ENCODE measurements around the gene PCK2.

The PCK2 gene

GRCh38 chr14:24145219-24145618 lies 51.1 kb downstream of the PCK2 start:
- Histone ChIP-seq H3K9me3 (ENCODE audit: control insufficient read depth, insufficient read depth, low read length) (no peaks in the 10 kb centered on the region), H3K4me1 (ENCODE audit: control insufficient read depth, insufficient read depth, low read length) (peaks cover 15% of the 10 kb centered on the region), H3K4me3 (ENCODE audit: low read depth, low read length) (peak overlapping the region; percentile 78; the same call in 1 of the 2 replicates), H3K36me3 (ENCODE audit: control insufficient read depth, insufficient read depth, low read length) (peaks cover 41% of the 10 kb centered on the region), H3K9ac (ENCODE audit: low read depth, low read length) (no peak overlapping the region), H3K27ac (ENCODE audit: low read depth, low read length) (no peak overlapping the region), H3K27me3 (ENCODE audit: control insufficient read depth, insufficient read depth, low read length) (no peaks in the 10 kb centered on the region)

DNA sequence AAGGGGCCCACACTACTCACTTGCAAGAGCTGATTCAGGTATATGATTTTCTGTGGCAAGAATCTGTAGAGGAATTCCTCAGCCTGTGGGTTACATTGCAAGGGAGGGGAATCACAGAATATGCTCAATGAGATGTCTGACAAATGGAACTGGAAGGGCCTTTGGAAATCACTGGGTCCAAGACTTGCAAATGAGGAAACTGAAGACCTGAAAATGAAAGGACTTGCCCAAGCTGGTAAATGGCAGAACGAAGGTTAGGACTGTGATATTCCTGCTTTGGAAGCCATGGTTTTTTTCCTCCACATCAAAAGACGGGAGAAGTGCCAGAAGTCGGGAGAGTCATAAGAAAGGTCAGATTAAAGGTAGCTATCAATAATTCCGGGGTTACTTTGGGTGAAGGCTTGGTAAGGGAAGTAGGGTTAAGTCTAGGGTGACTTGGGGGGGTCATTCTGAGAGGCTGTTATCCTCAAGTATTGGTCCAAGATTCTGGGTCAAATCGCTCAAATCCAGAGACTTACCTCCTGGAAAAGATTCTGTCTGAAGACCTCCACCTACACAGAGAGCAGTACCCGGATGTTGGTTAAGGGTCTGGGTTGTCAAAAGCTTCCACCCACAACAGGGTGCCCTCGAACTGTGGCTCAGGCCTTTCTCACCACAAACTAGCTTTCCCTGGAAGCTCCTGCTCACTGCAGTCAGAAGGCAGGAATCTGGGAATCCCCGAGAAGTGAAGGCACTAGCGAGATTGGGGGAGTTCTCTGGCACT lies 51.8 kb downstream of the PCK2 start:
- H3K9ac ChIP-seq (ENCODE audit: low read depth, low read length): peak overlapping the region; percentile 45
- peaks cover 47% of the 10 kb centered on the region for H3K36me3 ChIP-seq (ENCODE audit: control insufficient read depth, insufficient read depth, low read length)

GRCh38 chr14:24146453-24146977 lies 52.4 kb downstream of the PCK2 start, which contains the start of gene PSME2:
Gene PSME2 (minus strand): TSS chr14:24146610. CDS start chr14:24146581, 29 bp downstream.
- Histone ChIP-seq H3K9ac (ENCODE audit: low read depth, low read length) (peak within 1 kb of the TSS; percentile 54), H3K27ac (ENCODE audit: low read depth, low read length) (peak within 1 kb of the TSS; percentile 79), H3K27me3 (ENCODE audit: control insufficient read depth, insufficient read depth, low read length) (no peaks in the 10 kb centered on the region), H3K4me1 (ENCODE audit: control insufficient read depth, insufficient read depth, low read length) (peaks cover 15% of the 10 kb centered on the region), H3K36me3 (ENCODE audit: control insufficient read depth, insufficient read depth, low read length) (peaks cover 54% of the 10 kb centered on the region), H3K4me3 (ENCODE audit: low read depth, low read length) (peak within 1 kb of the TSS; percentile 90), H3K9me3 (ENCODE audit: control insufficient read depth, insufficient read depth, low read length) (no peaks in the 10 kb centered on the region)

More for the DNA sequence above, 51.8 kb downstream of the PCK2 start:
- Histone ChIP-seq H3K9me3 (ENCODE audit: control insufficient read depth, insufficient read depth, low read length) (no peaks in the 10 kb centered on the region), H3K4me3 (ENCODE audit: low read depth, low read length) (peak overlapping the region; percentile 78), H3K27ac (ENCODE audit: low read depth, low read length) (peak overlapping the region; percentile 76), H3K4me1 (ENCODE audit: control insufficient read depth, insufficient read depth, low read length) (peaks cover 15% of the 10 kb centered on the region), H3K27me3 (ENCODE audit: control insufficient read depth, insufficient read depth, low read length) (no peaks in the 10 kb centered on the region)

DNA sequence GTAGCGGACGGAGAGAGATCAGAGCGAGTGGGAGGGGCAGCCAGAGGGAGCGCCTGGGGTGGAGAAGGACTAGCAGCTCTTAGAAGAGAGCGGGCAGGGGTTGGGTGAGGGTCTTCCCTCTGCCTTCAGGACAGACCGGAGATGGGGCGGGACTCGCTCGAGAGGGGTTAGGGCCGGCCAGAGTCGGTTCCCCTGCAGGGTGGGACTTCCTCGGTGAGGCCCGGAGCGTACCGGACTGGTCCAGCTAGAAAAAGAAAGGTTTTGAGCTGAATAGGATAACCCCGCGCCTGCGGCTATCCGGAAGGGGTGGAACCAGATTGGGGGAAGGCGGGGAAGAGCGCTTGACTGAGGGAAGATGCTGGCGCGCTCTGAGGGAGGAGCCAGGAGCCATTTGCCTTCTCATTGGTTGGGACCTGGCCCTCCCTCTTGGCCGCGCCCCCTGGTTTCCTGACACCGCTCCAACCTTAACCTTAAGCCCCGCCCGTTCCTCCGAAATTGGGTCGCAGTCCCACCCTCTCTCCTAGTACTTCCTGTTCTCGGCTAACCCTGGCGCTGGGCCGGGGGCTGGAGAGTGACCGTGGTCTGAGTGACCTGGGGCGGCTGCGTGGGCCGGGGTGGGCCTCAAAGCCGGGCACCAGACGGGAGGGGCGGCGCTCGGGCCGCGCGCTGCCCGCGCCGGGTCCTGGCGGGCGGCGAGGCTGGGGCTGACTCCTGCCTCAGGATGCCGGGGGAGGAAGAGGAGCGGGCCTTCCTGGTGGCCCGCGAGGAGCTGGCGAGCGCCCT lies 53.1 kb downstream of the PCK2 start, which contains the start of gene RNF31:
Gene RNF31, plus strand, starts transcription at position 521 of the 783 bp plus-strand sequence. Its CDS starts 201 bp downstream, at position 722.
- no peaks in the 10 kb centered on the region for H3K9me3 ChIP-seq (ENCODE audit: control insufficient read depth, insufficient read depth, low read length)
- no peaks in the 10 kb centered on the region for H3K27me3 ChIP-seq (ENCODE audit: control insufficient read depth, insufficient read depth, low read length)
- peaks cover 60% of the 10 kb centered on the region for H3K36me3 ChIP-seq (ENCODE audit: control insufficient read depth, insufficient read depth, low read length)
- H3K4me3 ChIP-seq (ENCODE audit: low read depth, low read length): peak within 1 kb of the TSS; percentile 90
- peak within 1 kb of the TSS; percentile 54 for H3K9ac ChIP-seq (ENCODE audit: low read depth, low read length)
- H3K27ac ChIP-seq (ENCODE audit: low read depth, low read length): peak within 1 kb of the TSS; percentile 79
- peaks cover 15% of the 10 kb centered on the region for H3K4me1 ChIP-seq (ENCODE audit: control insufficient read depth, insufficient read depth, low read length)

DNA sequence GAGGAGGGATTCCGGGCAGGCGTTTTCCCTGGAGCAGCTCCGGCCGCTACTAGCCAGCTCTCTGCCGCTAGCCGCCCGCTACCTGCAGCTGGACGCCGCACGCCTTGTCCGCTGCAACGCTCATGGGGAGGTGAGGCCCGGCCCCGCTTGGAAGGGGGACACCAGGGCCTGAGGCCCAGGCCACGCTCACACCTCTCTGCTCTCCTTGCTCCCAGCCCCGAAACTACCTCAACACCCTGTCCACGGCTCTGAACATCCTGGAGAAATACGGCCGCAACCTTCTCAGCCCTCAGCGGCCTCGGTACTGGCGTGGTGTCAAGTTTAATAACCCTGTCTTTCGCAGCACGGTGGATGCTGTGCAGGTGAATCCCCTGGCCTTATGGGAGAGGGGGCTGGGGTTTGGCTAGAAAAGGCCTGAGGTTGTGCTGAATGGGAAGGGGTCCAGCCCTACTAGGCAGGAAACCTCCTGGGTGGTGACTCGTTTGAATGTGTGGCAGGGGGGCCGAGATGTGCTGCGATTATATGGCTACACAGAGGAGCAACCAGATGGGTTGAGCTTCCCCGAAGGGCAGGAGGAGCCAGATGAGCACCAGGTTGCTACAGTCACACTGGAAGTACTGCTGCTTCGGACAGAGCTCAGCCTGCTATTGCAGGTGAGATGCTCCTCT lies 53.8 kb downstream of the PCK2 start:
- Histone ChIP-seq H3K27ac (ENCODE audit: low read depth, low read length) (peak overlapping the region; percentile 56), H3K9ac (ENCODE audit: low read depth, low read length) (peak overlapping the region; percentile 32; the same call in 1 of the 2 replicates), H3K27me3 (ENCODE audit: control insufficient read depth, insufficient read depth, low read length) (no peaks in the 10 kb centered on the region), H3K4me1 (ENCODE audit: control insufficient read depth, insufficient read depth, low read length) (peaks cover 15% of the 10 kb centered on the region), H3K36me3 (ENCODE audit: control insufficient read depth, insufficient read depth, low read length) (peaks cover 63% of the 10 kb centered on the region), H3K9me3 (ENCODE audit: control insufficient read depth, insufficient read depth, low read length) (no peaks in the 10 kb centered on the region), H3K4me3 (ENCODE audit: low read depth, low read length) (peak overlapping the region; percentile 90)

GRCh38 chr14:24149302-24149969 lies 55.3 kb downstream of the PCK2 start:
- Histone ChIP-seq H3K27me3 (ENCODE audit: control insufficient read depth, insufficient read depth, low read length) (no peaks in the 10 kb centered on the region), H3K4me1 (ENCODE audit: control insufficient read depth, insufficient read depth, low read length) (peaks cover 15% of the 10 kb centered on the region), H3K9me3 (ENCODE audit: control insufficient read depth, insufficient read depth, low read length) (no peaks in the 10 kb centered on the region), H3K9ac (ENCODE audit: low read depth, low read length) (no peak overlapping the region), H3K27ac (ENCODE audit: low read depth, low read length) (no peak overlapping the region), H3K4me3 (ENCODE audit: low read depth, low read length) (no peak overlapping the region), H3K36me3 (ENCODE audit: control insufficient read depth, insufficient read depth, low read length) (peaks cover 55% of the 10 kb centered on the region)

GRCh38 chr14:24150061-24150460 lies 56.0 kb downstream of the PCK2 start:
- no peak overlapping the region for H3K4me3 ChIP-seq (ENCODE audit: low read depth, low read length)
- peaks cover 55% of the 10 kb centered on the region for H3K36me3 ChIP-seq (ENCODE audit: control insufficient read depth, insufficient read depth, low read length)
- H3K27ac ChIP-seq (ENCODE audit: low read depth, low read length): no peak overlapping the region
- no peak overlapping the region for H3K9ac ChIP-seq (ENCODE audit: low read depth, low read length)
- H3K27me3 ChIP-seq (ENCODE audit: control insufficient read depth, insufficient read depth, low read length): no peaks in the 10 kb centered on the region
- no peaks in the 10 kb centered on the region for H3K9me3 ChIP-seq (ENCODE audit: control insufficient read depth, insufficient read depth, low read length)
- H3K4me1 ChIP-seq (ENCODE audit: control insufficient read depth, insufficient read depth, low read length): peaks cover 15% of the 10 kb centered on the region

DNA sequence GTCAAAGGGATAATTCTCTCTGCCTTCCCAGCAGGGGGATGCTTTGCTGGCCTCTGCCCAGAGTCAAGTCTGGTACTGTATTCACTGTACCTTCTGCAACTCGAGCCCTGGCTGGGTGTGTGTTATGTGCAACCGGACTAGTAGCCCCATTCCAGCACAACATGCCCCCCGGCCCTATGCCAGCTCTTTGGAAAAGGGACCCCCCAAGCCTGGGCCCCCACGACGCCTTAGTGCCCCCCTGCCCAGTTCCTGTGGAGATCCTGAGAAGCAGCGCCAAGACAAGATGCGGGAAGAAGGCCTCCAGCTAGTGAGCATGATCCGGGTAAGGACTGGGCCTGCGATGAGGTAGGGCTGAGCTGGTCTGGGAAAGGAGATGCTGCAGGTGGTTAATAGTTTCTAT lies 56.5 kb downstream of the PCK2 start:
- H3K9ac ChIP-seq (ENCODE audit: low read depth, low read length): no peak overlapping the region
- no peak overlapping the region for H3K27ac ChIP-seq (ENCODE audit: low read depth, low read length)
- peaks cover 60% of the 10 kb centered on the region for H3K36me3 ChIP-seq (ENCODE audit: control insufficient read depth, insufficient read depth, low read length)
- peaks cover 12% of the 10 kb centered on the region for H3K4me1 ChIP-seq (ENCODE audit: control insufficient read depth, insufficient read depth, low read length)
- H3K27me3 ChIP-seq (ENCODE audit: control insufficient read depth, insufficient read depth, low read length): no peaks in the 10 kb centered on the region
- no peak overlapping the region for H3K4me3 ChIP-seq (ENCODE audit: low read depth, low read length)
- H3K9me3 ChIP-seq (ENCODE audit: control insufficient read depth, insufficient read depth, low read length): no peaks in the 10 kb centered on the region

- no peaks in the 10 kb centered on the region for H3K9me3 ChIP-seq (ENCODE audit: control insufficient read depth, insufficient read depth, low read length)
- no peaks in the 10 kb centered on the region for H3K27me3 ChIP-seq (ENCODE audit: control insufficient read depth, insufficient read depth, low read length)
- peaks cover 64% of the 10 kb centered on the region for H3K36me3 ChIP-seq (ENCODE audit: control insufficient read depth, insufficient read depth, low read length)
- no peak overlapping the region for H3K9ac ChIP-seq (ENCODE audit: low read depth, low read length)
- no peak overlapping the region for H3K4me3 ChIP-seq (ENCODE audit: low read depth, low read length)
- no peak overlapping the region for H3K27ac ChIP-seq (ENCODE audit: low read depth, low read length)
- H3K4me1 ChIP-seq (ENCODE audit: control insufficient read depth, insufficient read depth, low read length): peaks cover 8% of the 10 kb centered on the region
These were observed 56.9 kb downstream of the PCK2 start for GRCh38 chr14:24150993-24151392.

DNA sequence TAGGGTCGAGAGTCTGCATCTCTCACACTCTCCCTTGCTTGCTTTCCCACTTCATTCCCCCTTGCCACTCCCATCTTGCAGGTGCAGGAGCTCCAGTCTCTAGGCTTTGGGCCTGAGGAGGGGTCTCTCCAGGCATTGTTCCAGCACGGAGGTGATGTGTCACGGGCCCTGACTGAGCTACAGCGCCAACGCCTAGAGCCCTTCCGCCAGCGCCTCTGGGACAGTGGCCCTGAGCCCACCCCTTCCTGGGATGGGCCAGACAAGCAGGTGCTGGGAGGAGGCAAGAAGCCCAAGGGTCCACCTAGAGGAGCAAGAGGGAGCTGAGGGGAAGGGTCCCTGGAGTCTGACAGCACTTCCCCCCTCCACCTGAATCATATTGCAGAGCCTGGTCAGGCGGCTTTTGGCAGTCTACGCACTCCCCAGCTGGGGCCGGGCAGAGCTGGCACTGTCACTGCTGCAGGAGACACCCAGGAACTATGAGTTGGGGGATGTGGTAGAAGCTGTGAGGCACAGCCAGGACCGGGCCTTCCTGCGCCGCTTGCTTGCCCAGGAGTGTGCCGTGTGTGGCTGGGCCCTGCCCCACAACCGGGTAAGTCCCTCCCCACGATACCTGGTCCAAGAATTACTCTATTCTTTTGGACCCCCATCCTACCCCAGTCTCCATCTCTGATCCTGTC lies 57.4 kb downstream of the PCK2 start:
- no peaks in the 10 kb centered on the region for H3K9me3 ChIP-seq (ENCODE audit: control insufficient read depth, insufficient read depth, low read length)
- H3K36me3 ChIP-seq (ENCODE audit: control insufficient read depth, insufficient read depth, low read length): peaks cover 68% of the 10 kb centered on the region
- H3K27me3 ChIP-seq (ENCODE audit: control insufficient read depth, insufficient read depth, low read length): no peaks in the 10 kb centered on the region
- peaks cover 7% of the 10 kb centered on the region for H3K4me1 ChIP-seq (ENCODE audit: control insufficient read depth, insufficient read depth, low read length)
- H3K27ac ChIP-seq (ENCODE audit: low read depth, low read length): no peak overlapping the region
- no peak overlapping the region for H3K4me3 ChIP-seq (ENCODE audit: low read depth, low read length)
- H3K9ac ChIP-seq (ENCODE audit: low read depth, low read length): no peak overlapping the region

Measured in HUES48 (cell line).